Smooth muscle cell (in vitro differentiated cells): Measurements from ENCODE around the gene SLC35F4. TPM values are rescaled to one million over a fixed set of nuclear protein-coding genes. Genes with fewer than 3 reads are reported as not detected.

Source experiments
- DNase-seq: peaks from one replicate; lab custom pipeline; 2025; ENCODE audit not compliant: unreplicated experiment; lab: John Stamatoyannopoulos, UW
- H2AFZ ChIP-seq: fragments of 200-600 bp; sonication (generic); 2 replicates; pipeline ENCODE4 v1.6.0; 2016; ENCODE audit warnings: antibody characterized with exemption, low read depth, mild to moderate bottlenecking
- H3F3A ChIP-seq: fragments of 200-600 bp; sonication (generic); 2 replicates; pipeline ENCODE4 v1.6.0; 2017; ENCODE audit warnings: antibody characterized with exemption, low read depth
- H3K27ac ChIP-seq: fragments of 200-600 bp; sonication (generic); 2 replicates; pipeline ENCODE4 v1.5.1; 2016; ENCODE audit warnings: low read depth, mild to moderate bottlenecking
- H3K27me3 ChIP-seq: fragments of 200-600 bp; sonication (generic); 2 replicates; pipeline ENCODE4 v1.6.1; 2016; ENCODE audit warnings: low read depth, mild to moderate bottlenecking
- H3K36me3 ChIP-seq: fragments of 200-600 bp; sonication (generic); 2 replicates; pipeline ENCODE4 v1.5.1; 2016; ENCODE audit warnings: low read depth
- H3K4me1 ChIP-seq: fragments of 200-600 bp; sonication (generic); 2 replicates; pipeline ENCODE4 v1.5.1; 2016; ENCODE audit warnings: low read depth
- H3K4me2 ChIP-seq: fragments of 200-600 bp; sonication (generic); 2 replicates; pipeline ENCODE4 v1.6.0; 2016; ENCODE audit warnings: mild to moderate bottlenecking
- H3K4me3 ChIP-seq: fragments of 200-600 bp; sonication (generic); 2 replicates; pipeline ENCODE4 v1.5.1; 2016; ENCODE audit warnings: mild to moderate bottlenecking
- H3K79me2 ChIP-seq: fragments of 200-600 bp; sonication (generic); 2 replicates; pipeline ENCODE4 v1.6.0; 2016; ENCODE audit warnings: low read depth, mild to moderate bottlenecking
- H3K9ac ChIP-seq: fragments of 200-600 bp; sonication (generic); 2 replicates; pipeline ENCODE4 v1.6.0; 2016; ENCODE audit warnings: low read depth
- H3K9me3 ChIP-seq: fragments of 200-600 bp; sonication (generic); replicated peaks from 2 replicates; pipeline ENCODE4 v1.5.1; 2016; ENCODE audit warnings: low read depth
- H4K20me1 ChIP-seq: fragments of 200-600 bp; sonication (generic); 2 replicates; pipeline ENCODE4 v1.6.0; 2016; ENCODE audit warnings: low read depth
- WGBS: methylation state at CpG from one replicate; pipeline ENCODE4 v1.1.7; 2016; ENCODE audit warnings: low lambda C conversion rate; 5-methylcytosine and 5-hydroxymethylcytosine counted together
- polyA plus RNA-seq: library from polyadenylated mRNA; unstranded; fragments of >200 nt; fragmentation: Nextera tagmentation; extraction: Ambion mirVana; gene quantifications from 2 replicates; pipeline ENCODE4 v1.2.1, GENCODE V29; 2016
- total RNA-seq: library from RNA; depleted of rRNA; stranded (reverse); fragments of >200 nt; gene quantifications from 2 replicates; pipeline ENCODE4 v1.2.3, GENCODE V29; 2014
- TF ChIP-seq, protein P1 (sequence below): fragments of 200-600 bp; sonication (generic); IDR thresholded peaks from 2 replicates; pipeline ENCODE4 v1.5.1; 2017; ENCODE audit warnings: borderline replicate concordance, mild to moderate bottlenecking, antibody characterized with exemption; ENCODE audit not compliant: insufficient read depth, poor library complexity, severe bottlenecking

SLC35F4 gene
- total and polyA plus RNA-seq, 2 experiments from 2014 or later = not detected

DNA sequence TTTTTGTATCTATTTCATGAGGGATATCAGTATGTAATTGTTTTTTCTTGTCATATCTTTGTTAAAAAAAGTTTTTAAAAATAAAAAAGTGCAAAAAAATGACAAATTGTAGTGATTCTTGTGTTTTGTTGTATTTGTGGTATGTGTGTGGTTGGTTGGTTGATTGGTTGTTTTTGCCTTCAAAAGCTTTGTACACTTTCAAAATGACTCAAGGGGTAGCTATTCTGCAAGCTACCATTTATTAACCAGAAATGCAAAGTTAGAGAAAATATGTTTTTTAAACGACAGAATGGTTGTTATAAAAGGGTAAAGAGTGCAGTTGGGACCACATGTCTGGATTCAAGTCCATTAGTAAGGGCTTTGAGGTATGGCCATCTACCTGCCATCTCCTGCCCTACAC lies 119.3 kb downstream of the SLC35F4 start:
- Histone ChIP-seq H3K4me1 (no peaks in the 10 kb centered on the region), H3K79me2 (no peaks in the 10 kb centered on the region), H3K9me3 (no peaks in the 10 kb centered on the region), H3K4me2 (no peak overlapping the region), H3K36me3 (no peaks in the 10 kb centered on the region), H3K4me3 (no peak overlapping the region), H3K9ac (no peak overlapping the region), H3F3A (no peaks in the 10 kb centered on the region), H3K27me3 (no peaks in the 10 kb centered on the region), H2AFZ (no peak overlapping the region), H4K20me1 (no peaks in the 10 kb centered on the region), H3K27ac (no peak overlapping the region)
- WGBS = 44% methylated on average over 1 of the region's 1 CpG
- DNase-seq = no peak
- TF ChIP-seq, protein P1, sequence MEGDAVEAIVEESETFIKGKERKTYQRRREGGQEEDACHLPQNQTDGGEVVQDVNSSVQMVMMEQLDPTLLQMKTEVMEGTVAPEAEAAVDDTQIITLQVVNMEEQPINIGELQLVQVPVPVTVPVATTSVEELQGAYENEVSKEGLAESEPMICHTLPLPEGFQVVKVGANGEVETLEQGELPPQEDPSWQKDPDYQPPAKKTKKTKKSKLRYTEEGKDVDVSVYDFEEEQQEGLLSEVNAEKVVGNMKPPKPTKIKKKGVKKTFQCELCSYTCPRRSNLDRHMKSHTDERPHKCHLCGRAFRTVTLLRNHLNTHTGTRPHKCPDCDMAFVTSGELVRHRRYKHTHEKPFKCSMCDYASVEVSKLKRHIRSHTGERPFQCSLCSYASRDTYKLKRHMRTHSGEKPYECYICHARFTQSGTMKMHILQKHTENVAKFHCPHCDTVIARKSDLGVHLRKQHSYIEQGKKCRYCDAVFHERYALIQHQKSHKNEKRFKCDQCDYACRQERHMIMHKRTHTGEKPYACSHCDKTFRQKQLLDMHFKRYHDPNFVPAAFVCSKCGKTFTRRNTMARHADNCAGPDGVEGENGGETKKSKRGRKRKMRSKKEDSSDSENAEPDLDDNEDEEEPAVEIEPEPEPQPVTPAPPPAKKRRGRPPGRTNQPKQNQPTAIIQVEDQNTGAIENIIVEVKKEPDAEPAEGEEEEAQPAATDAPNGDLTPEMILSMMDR = no peak

DNA sequence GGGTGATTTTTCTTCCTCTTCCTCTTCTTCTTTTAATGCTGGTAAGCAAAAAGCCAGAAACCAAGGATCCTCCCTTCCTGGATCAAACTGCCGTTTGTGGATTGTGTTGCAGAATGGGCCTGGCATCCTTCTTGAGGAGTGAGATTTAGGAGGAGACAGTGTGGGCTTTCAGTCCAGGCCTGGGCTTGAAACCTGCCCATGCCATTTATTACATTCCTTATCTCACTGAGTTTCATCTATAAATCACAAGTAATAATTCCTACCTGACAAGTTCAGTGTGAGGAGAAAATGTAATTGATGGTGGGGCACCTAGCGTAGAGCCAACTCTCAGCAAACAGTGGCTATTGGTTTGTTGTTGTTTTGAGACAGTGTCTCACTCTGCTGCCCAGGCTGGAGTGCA lies 126.4 kb downstream of the SLC35F4 start:
- Histone ChIP-seq H3K4me2 (no peak overlapping the region), H4K20me1 (no peaks in the 10 kb centered on the region), H3K36me3 (no peaks in the 10 kb centered on the region), H3F3A (no peaks in the 10 kb centered on the region), H3K79me2 (no peaks in the 10 kb centered on the region), H3K4me3 (no peak overlapping the region), H3K27ac (no peak overlapping the region), H3K9me3 (no peaks in the 10 kb centered on the region), H3K27me3 (no peaks in the 10 kb centered on the region), H3K9ac (no peak overlapping the region), H2AFZ (no peak overlapping the region), H3K4me1 (no peaks in the 10 kb centered on the region)
- TF ChIP-seq, protein P1 = no peak
- DNase-seq = no peak
- WGBS = 73% methylated on average over 2 of the region's 2 CpGs

DNA sequence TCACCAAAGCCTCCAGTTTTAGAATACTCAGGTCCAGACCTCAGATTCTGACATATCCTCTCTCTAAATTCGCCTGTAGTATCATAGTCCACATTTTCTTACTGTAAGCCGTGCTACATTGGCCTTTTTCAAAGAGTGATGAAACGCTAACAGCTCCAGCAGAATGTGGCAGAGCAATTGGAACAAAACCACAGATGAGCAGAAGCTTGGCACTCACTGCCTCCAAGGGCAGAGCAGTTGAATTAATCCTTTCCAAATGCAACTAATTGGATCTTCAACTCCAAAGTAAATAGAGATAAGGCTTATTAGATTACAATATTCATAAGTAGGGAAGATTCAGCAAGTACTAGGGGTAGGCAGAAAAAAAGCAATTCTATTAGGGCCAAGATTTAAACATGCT lies 128.3 kb downstream of the SLC35F4 start:
- Histone ChIP-seq H4K20me1 (no peaks in the 10 kb centered on the region), H3K9me3 (no peaks in the 10 kb centered on the region), H3K4me2 (no peak overlapping the region), H3K36me3 (no peaks in the 10 kb centered on the region), H3K79me2 (no peaks in the 10 kb centered on the region), H3K9ac (no peak overlapping the region), H3K4me3 (no peak overlapping the region), H3K27ac (no peak overlapping the region), H3K27me3 (no peaks in the 10 kb centered on the region), H2AFZ (no peak overlapping the region), H3K4me1 (no peaks in the 10 kb centered on the region), H3F3A (no peaks in the 10 kb centered on the region)
- WGBS = 77% methylated on average over 3 of the region's 3 CpGs
- TF ChIP-seq, protein P1 = no peak
- no peak for DNase-seq

DNA sequence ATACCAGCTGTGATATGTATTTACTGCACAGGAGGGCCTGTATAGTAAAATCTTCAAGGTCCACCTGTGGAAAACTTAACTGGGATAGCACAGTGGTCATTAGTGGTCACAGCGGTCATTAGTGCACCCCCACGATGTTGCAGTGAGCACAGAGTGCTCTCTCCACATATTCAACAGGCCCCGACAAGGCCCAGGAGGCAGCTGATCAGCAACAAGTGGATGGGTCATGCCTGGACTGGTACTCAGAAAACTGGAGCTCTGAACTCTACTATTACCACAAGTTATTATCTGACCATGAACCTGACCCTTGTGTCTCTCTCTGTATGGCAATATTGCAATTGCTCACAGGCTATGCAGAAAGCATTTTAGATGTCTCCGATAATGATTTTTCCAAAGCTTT lies 129.5 kb downstream of the SLC35F4 start:
- H2AFZ ChIP-seq = no peak overlapping the region
- no peaks in the 10 kb centered on the region for H3K4me1 ChIP-seq
- H3F3A ChIP-seq = no peaks in the 10 kb centered on the region
- H3K36me3 ChIP-seq = no peaks in the 10 kb centered on the region
- no peak overlapping the region for H3K4me3 ChIP-seq
- H3K27me3 ChIP-seq = no peaks in the 10 kb centered on the region
- no peaks in the 10 kb centered on the region for H3K79me2 ChIP-seq
- H4K20me1 ChIP-seq = no peaks in the 10 kb centered on the region
- TF ChIP-seq, protein P1 = no peak
- H3K9ac ChIP-seq = no peak overlapping the region
- H3K27ac ChIP-seq = no peak overlapping the region
- no peaks in the 10 kb centered on the region for H3K9me3 ChIP-seq
- 79% methylated on average over 4 of the region's 4 CpGs for WGBS
- H3K4me2 ChIP-seq = no peak overlapping the region
- DNase-seq = no peak
